NCI-H146 (cell line): ENCODE results near the gene RAP1GAP2.
"Not testable (repeated sequence)": the region's sequence is repeated elsewhere in the genome, so short reads cannot be mapped to it uniquely, and the experiment has no call there.

Experiments used
- DNase-seq: peaks from one replicate; lab custom pipeline; 2025; lab: John Stamatoyannopoulos, UW

RAP1GAP2 gene

DNA sequence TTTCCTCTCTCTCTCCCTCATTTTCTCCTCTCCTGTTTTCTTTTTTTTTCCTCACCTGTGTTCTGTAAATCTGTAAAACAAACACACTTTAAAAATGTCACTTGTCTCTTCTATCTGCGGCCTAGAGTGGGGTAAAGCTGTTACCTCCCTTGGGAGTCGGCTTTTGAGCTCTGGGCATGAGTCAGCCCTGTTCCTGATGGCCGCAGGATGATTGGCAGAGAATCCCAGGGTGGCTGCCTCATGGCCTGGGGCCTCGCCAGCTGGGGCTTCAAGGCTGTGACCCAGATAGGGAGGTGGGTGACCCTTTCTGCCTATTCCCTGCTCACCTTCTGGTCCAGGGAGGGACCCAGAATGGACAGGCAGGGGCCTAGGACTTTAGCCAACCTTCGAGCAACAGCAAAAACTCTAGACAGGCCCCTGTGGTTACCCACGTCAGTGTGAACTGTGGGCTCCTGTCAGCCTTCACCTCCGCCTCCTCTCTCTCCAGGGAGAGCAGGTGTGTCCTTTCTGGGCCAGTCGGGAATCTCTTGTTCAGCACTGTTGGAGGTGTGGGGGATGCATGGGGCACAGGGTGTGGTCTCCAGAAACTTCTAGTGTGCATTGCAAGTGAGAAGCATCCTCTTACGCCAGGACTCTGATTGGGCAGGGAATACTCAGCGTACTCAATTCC lies 87.4 kb downstream of the RAP1GAP2 start:
- DNase-seq: peak; percentile 39

GRCh38 chr17:2885733-2886132 lies 89.5 kb downstream of the RAP1GAP2 start:
- peak; percentile 96 for DNase-seq

GRCh38 chr17:2888326-2888725 lies 92.1 kb downstream of the RAP1GAP2 start:
- DNase-seq: no peak

DNA sequence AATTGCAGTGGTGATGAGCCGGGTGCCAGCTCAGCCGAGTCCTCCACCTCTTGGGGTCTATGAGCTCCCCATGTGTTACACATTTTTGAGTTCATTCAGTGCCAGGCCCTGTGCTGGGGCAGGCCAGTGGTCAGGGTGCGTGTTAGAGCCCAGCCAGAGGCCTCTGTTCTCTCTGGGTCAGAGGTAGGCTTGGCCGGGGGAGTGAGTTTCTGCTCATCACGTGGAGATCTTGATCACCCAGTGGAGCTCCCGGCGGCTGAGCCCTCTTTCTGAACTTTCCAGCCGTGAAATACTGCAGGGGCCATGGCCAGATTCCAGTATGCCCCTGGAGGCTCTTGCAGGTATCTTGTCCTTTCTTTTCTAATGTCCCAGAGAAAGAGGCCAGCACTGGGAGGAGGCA lies 93.0 kb downstream of the RAP1GAP2 start:
- DNase-seq: no peak

- not testable (repeated sequence) for DNase-seq
These were observed 94.5 kb downstream of the RAP1GAP2 start for GRCh38 chr17:2890778-2891177.

- no peak for DNase-seq
These were observed 96.2 kb downstream of the RAP1GAP2 start for GRCh38 chr17:2892305-2892971.

DNA sequence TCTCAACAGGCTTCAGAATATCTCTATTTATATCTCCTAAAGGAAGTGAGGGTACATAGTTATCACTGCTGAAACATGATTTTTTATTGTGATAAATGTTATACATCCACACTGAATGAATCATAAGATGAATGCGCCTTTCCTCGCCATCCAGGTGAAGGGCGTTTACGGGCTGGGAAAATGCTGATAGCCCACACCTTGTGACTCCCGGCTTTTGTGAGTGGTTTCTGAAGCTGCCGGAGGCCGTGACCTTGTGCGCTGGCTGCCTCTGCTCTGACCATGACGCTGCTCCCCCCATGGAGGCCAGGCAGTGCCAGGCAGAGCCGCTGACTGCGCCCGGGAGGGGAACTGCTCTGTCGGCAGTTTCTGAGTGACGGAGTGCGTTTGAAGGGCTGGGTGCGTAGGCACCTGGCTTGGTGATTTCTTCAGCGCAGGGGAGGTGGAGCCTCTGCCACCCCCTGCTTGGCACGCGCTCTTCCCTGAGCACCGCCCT lies 97.2 kb downstream of the RAP1GAP2 start:
- no peak for DNase-seq

GRCh38 chr17:2894782-2895181 lies 98.5 kb downstream of the RAP1GAP2 start:
- no peak for DNase-seq

DNA sequence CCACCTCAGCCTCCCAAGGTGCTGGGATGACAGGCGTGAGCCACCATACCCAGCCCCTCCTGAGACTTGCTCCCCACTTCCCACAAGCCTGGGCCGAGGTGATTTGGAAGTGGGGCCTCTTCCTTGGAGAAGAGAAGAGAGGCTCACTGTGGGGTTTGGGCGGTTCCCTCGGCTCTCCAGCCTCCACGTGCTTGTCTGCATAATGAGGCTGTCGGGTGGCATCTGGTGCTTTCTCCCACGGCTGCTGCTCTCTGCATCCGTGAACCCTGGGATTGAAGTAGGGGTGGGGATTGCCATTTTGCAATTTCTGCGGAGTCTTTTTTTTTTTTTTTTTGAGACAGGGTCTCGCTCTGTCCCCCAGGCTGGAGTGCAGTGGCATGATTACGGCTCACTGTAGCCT lies 101.4 kb downstream of the RAP1GAP2 start:
- no peak for DNase-seq

DNA sequence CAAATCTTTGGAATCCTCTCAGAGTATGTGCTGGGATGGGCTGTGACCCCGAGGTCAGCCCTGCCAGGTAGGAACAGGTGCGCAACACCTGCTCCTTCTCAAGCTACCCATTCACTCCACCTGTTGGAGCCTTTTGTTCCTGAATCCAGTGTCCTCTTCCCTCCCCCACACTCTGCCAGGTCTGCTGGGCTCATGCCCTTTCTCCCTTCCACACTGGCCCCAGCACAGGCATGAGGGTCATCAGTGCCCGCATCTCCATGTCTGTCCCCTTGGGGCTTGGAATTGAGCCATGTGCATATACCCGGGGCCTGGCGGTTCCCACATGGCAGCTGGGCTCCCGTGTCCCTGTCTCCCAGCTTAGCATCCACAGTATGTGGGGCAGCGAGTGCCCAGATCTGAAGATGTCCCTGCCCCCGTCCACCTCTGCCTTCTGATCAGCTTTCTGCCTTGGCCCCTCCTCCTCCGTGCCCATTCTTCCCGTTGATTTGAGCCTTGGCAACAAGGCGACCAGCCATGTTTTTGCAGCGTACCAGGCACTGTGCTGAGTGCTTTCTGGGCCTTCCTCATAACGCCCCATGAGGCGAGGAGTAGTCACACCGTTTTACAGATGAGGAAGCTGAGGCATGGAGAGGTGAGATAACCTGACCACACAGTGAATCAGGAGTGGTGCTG lies 102.2 kb downstream of the RAP1GAP2 start:
- DNase-seq: peak; percentile 94

GRCh38 chr17:2899906-2900305 lies 103.7 kb downstream of the RAP1GAP2 start:
- DNase-seq: peak; percentile 74

GRCh38 chr17:2900842-2901241 lies 104.6 kb downstream of the RAP1GAP2 start:
- DNase-seq: no peak

DNA sequence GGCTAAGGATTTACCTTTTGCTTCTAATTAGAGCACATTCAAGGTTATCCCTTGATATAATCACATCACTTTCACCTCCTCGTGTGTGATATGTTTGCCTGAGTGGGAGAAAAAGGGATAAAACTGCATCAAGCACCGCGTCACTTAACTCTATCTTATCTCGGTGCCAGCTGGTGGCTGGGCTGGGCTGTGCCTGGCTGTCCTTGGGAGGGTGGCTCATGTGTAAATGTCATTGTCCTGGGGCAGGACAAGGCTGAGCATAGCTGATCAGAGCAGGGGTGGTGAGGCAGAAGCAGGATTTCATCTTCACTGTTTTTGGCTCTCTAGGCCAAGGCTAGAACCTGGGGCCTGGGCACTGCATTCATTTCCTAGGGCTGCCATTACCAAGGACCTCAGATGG lies 105.3 kb downstream of the RAP1GAP2 start:
- DNase-seq: no peak

- DNase-seq: no peak
These were observed 106.3 kb downstream of the RAP1GAP2 start for GRCh38 chr17:2902546-2902945.

DNA sequence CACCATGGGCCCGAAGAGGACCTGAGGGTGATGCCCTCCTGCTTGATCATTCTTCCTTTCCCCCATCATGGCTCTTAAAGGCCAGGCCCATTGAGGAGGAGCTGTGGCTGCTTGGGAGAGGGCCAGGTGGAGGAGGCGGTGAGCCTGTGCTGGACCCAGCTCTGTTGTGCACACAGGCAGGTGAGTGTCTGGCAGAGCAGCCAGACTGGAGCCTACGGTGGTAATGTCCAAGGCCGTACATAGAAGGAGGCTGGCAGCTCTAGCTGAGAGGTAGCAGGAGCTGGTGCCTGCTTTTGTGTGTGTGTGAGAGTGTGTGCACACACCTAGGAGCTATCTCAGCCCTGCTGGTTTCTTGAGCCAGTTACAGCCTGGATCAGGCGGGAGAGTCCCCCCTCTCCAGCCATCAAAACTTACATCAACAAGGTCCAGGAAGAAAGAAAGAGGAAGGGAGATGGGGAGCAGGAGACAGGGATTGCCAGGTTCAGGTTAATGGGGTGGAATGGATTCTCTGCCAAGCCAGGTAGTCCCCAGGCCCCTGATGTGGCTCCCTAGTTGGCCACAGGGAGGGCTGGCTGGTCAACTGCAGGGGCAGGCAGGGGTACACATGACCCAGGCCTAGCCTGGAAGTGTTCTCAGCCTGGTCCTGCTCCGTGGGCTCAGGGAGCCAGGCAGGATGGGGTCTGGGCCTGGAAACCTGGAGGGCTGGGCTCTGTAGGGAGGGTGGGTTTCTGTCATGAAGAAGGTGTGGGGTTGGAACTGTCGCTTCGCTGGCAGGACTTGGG lies 107.1 kb downstream of the RAP1GAP2 start:
- no peak for DNase-seq

DNA sequence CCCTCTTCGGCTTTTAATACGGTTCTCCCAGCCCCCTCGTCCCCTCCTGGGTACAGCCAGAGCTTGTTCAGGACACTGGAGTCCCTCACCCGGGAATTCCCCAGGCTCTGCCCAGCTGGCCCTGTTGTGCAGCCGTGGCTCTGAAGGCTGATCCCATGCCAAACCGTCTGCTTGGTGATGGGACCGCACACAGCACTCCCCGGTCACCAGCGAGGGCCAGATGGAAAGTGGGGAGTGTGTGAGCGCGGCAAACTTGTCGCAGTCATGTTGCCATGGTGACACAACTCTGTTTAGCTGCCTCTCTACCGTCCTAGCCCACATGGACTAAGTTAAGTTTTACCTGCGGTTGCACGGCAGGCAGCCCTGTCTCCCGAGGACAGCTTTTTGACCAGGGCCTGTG lies 107.9 kb downstream of the RAP1GAP2 start:
- no peak for DNase-seq

DNA sequence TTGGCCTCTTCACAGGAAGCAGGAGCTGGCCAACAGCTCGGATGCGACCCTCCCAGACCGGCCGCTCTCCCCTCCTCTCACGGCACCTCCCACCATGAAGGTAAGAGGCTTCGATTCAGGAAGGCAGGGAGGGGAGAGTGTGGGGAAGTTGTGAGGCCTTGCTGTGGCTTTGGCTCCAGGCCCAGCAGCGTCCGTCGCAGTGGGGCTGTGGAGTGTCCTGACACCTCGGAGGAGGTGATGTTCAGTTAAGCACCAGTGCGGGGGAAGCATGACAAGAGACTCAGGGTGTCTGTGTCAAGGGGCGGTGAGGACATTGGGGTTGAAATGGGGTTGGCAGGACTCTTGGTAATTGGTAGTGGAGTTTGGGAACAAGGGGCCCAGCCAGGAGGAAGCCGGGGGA lies 109.0 kb downstream of the RAP1GAP2 start:
- DNase-seq: no peak

GRCh38 chr17:2905696-2906501 lies 109.7 kb downstream of the RAP1GAP2 start:
- DNase-seq: no peak

- no peak for DNase-seq
These were observed 110.7 kb downstream of the RAP1GAP2 start for GRCh38 chr17:2906901-2907300.

GRCh38 chr17:2909175-2909845 lies 113.1 kb downstream of the RAP1GAP2 start:
- DNase-seq: no peak

DNA sequence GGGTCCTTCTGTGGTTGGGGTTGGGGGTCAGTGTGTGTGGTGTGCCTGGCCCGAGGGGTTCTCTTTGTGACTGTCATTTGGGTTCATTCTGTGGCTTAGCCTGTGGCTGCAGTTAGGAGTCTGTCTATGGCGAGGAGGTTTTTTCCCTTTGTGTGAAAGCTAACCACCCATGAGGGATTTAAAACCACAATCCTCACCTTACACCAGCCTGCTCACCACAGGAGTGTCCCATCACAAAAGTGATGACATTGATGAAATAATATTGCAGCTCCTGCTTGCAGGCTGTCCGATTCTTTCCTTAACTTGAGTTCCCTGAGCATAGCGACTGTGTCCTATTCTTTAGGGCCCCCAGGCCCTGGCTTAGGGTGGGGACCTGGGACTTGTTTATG lies 113.6 kb downstream of the RAP1GAP2 start:
- no peak for DNase-seq
